ENCODE results near the gene COX10. TPM values are rescaled to one million over a fixed set of nuclear protein-coding genes. Genes with fewer than 3 reads are reported as not detected.
"Not testable (repeated sequence)": the region's sequence is repeated elsewhere in the genome, so short reads cannot be mapped to it uniquely, and the experiment has no call there.

The COX10 gene
- total RNA-seq, 2 experiments from 2014 or later = 24.5 to 25.2 TPM

GRCh38 chr17:14231187-14231586 lies 161.9 kb downstream of the COX10 start:
- POLR2A ChIA-PET, H3K27me3 Mint-ChIP-seq: not testable (repeated sequence)

GRCh38 chr17:14235047-14235446 lies 165.7 kb downstream of the COX10 start:
- H3K9me3 Mint-ChIP-seq; H3K4me3 Mint-ChIP-seq; POLR2A ChIA-PET; H3K27ac Mint-ChIP-seq; DNase-seq; H3K27me3 Mint-ChIP-seq; CTCF ChIA-PET; H3K4me1 Mint-ChIP-seq; H3K36me3 Mint-ChIP-seq (ENCODE audit: low read depth): not testable (repeated sequence)

More at GRCh38 chr17:14231187-14231586, 161.9 kb downstream of the COX10 start:
- H3K27ac Mint-ChIP-seq; H3K36me3 Mint-ChIP-seq (ENCODE audit: low read depth); H3K9me3 Mint-ChIP-seq; H3K4me1 Mint-ChIP-seq; CTCF ChIA-PET; DNase-seq; H3K4me3 Mint-ChIP-seq: not testable (repeated sequence)

GRCh38 chr17:14236032-14236431 lies 166.7 kb downstream of the COX10 start:
- H3K4me3 Mint-ChIP-seq; H3K9me3 Mint-ChIP-seq; CTCF ChIA-PET; H3K27ac Mint-ChIP-seq; POLR2A ChIA-PET; H3K4me1 Mint-ChIP-seq; DNase-seq; H3K27me3 Mint-ChIP-seq; H3K36me3 Mint-ChIP-seq (ENCODE audit: low read depth): not testable (repeated sequence)

- CTCF ChIA-PET; H3K27ac Mint-ChIP-seq; H3K4me3 Mint-ChIP-seq; H3K36me3 Mint-ChIP-seq (ENCODE audit: low read depth); DNase-seq; H3K27me3 Mint-ChIP-seq; H3K4me1 Mint-ChIP-seq; POLR2A ChIA-PET; H3K9me3 Mint-ChIP-seq: not testable (repeated sequence)
These were observed 167.5 kb downstream of the COX10 start, which contains the start of gene CDRT15 for GRCh38 chr17:14236762-14237161. TSS of gene CDRT15 (minus strand) at chr17:14236862. CDS start at chr17:14236833, 29 bp downstream.

GRCh38 chr17:14239271-14239670 lies 170.0 kb downstream of the COX10 start:
- POLR2A ChIA-PET; DNase-seq; H3K4me1 Mint-ChIP-seq; H3K4me3 Mint-ChIP-seq; H3K27me3 Mint-ChIP-seq; H3K27ac Mint-ChIP-seq; H3K36me3 Mint-ChIP-seq (ENCODE audit: low read depth); CTCF ChIA-PET; H3K9me3 Mint-ChIP-seq: not testable (repeated sequence)

- POLR2A ChIA-PET = no interaction called here
- Mint-ChIP-seq H3K9me3 (no peaks in the 10 kb centered on the region), H3K36me3 (ENCODE audit: low read depth) (no peaks in the 10 kb centered on the region), H3K27me3 (no peaks in the 10 kb centered on the region), H3K27ac (no peak overlapping the region), H3K4me1 (no peaks in the 10 kb centered on the region), H3K4me3 (no peak overlapping the region)
- no peak for DNase-seq
- CTCF ChIA-PET = no interaction called here
These were observed 175.7 kb downstream of the COX10 start for GRCh38 chr17:14245002-14245401.

GRCh38 chr17:14245629-14246028 lies 176.3 kb downstream of the COX10 start:
- CTCF ChIA-PET = no interaction called here
- H3K36me3 Mint-ChIP-seq (ENCODE audit: low read depth) = no peaks in the 10 kb centered on the region
- no peak for DNase-seq
- POLR2A ChIA-PET = no interaction called here
- H3K4me1 Mint-ChIP-seq = no peaks in the 10 kb centered on the region
- no peak overlapping the region for H3K27ac Mint-ChIP-seq
- H3K27me3 Mint-ChIP-seq = no peaks in the 10 kb centered on the region
- no peak overlapping the region for H3K4me3 Mint-ChIP-seq
- H3K9me3 Mint-ChIP-seq = no peaks in the 10 kb centered on the region

Other genes with a start within 250 kb of the COX10 start
- not detected for gene CDRT15, start 167.4 kb downstream of the COX10 start, total RNA-seq
- gene HS3ST3B1, start 231.6 kb downstream of the COX10 start, total RNA-seq = 10 to 100 TPM; 28.9 to 29.9 TPM